PC-3 (cell line): ENCODE results near the gene CKS2. TPM values are rescaled to one million over a fixed set of nuclear protein-coding genes. Genes with fewer than 3 reads are reported as not detected.
"Not testable (repeated sequence)": the region's sequence is repeated elsewhere in the genome, so short reads cannot be mapped to it uniquely, and the experiment has no call there.

Source experiments
- ATAC-seq: fragments of 200-7000 bp; cut with Tn5 transposase; 2 replicates; pipeline ENCODE4 v1.9.1; 2020; ENCODE audit warnings: mild to moderate bottlenecking, moderate library complexity
- BruUV-seq: library from RNA; stranded (reverse); fragments of 400-500 nt; replicated peaks from 2 replicates; lab custom pipeline; 2021; lab: Mats Ljungman, UMichigan
- CTCF ChIA-PET: fragments of 300-600 bp; sonication (Branson Sonifier 250); formaldehyde crosslinking; loops from one replicate; lab custom pipeline; 2022; ENCODE audit warnings: antibody characterized with exemption; lab: Charles Lee
- POLR2A ChIA-PET: fragments of 300-600 bp; sonication (Branson Sonifier 250); formaldehyde crosslinking; loops from one replicate; lab custom pipeline; 2022; ENCODE audit warnings: antibody characterized with exemption; ENCODE audit not compliant: unreplicated experiment; lab: Charles Lee
- DNase-seq: peaks from one replicate; pipeline ENCODE4 v3.0.0-alpha.2; 2015
- H2AFZ ChIP-seq: fragments of 300-600 bp; sonication (generic); 2 replicates; pipeline ENCODE4 v1.6.0; 2016; ENCODE audit warnings: antibody characterized with exemption, low read length
- H3F3A ChIP-seq: fragments of 300-600 bp; sonication (generic); one replicate; pipeline ENCODE4 v1.6.0; 2017; ENCODE audit warnings: antibody characterized with exemption, low read length, control low read depth, mild to moderate bottlenecking; ENCODE audit not compliant: unreplicated experiment
- H3K27ac ChIP-seq: fragments of 300-600 bp; sonication (generic); 2 replicates; pipeline ENCODE4 v1.5.1; 2016; ENCODE audit warnings: mild to moderate bottlenecking, low read length
- H3K27me3 ChIP-seq: fragments of 300-600 bp; sonication (generic); 2 replicates; pipeline ENCODE4 v1.6.1; 2016; ENCODE audit warnings: low read length, mixed read lengths
- H3K36me3 ChIP-seq: fragments of 300-600 bp; sonication (generic); 2 replicates; pipeline ENCODE4 v1.6.1; 2016; ENCODE audit warnings: low read depth, mixed run types, low read length, mixed read lengths
- H3K4me1 ChIP-seq: fragments of 300-600 bp; sonication (generic); 2 replicates; pipeline ENCODE4 v1.5.1; 2016; ENCODE audit warnings: low read length; ENCODE audit not compliant: insufficient read depth
- H3K4me2 ChIP-seq: fragments of 300-600 bp; sonication (generic); 2 replicates; pipeline ENCODE4 v1.6.0; 2016; ENCODE audit warnings: low read length
- H3K4me3 ChIP-seq: fragments of 300-600 bp; sonication (generic); 2 replicates; pipeline ENCODE4 v1.5.1; 2016; ENCODE audit warnings: mild to moderate bottlenecking, low read length, mixed read lengths
- H3K79me2 ChIP-seq: fragments of 300-600 bp; sonication (generic); 2 replicates; pipeline ENCODE4 v1.6.1; 2017; ENCODE audit warnings: low read length, mixed read lengths
- H3K9ac ChIP-seq: fragments of 300-600 bp; sonication (generic); 2 replicates; pipeline ENCODE4 v1.6.0; 2016; ENCODE audit warnings: mild to moderate bottlenecking, low read length
- H3K9me2 ChIP-seq: fragments of 300-600 bp; sonication (generic); replicated peaks from 2 replicates; pipeline ENCODE4 v1.6.1; 2016; ENCODE audit warnings: mixed run types, low read length, mixed read lengths
- H3K9me3 ChIP-seq: fragments of 300-600 bp; sonication (generic); 2 replicates; pipeline ENCODE4 v1.6.1; 2016; ENCODE audit warnings: low read length, mixed read lengths
- H4K20me1 ChIP-seq: fragments of 300-600 bp; sonication (generic); 2 replicates; pipeline ENCODE4 v1.6.1; 2016; ENCODE audit warnings: low read length, mixed read lengths
- CTCF ChIP-seq: fragments of 300-600 bp; sonication (generic); conservative IDR thresholded peaks from 2 replicates; pipeline ENCODE4 v1.5.1; 2017; ENCODE audit warnings: antibody characterized with exemption, low read depth, mild to moderate bottlenecking, low read length
- EZH2 ChIP-seq: fragments of 300-600 bp; sonication (generic); IDR thresholded peaks from one replicate; pipeline ENCODE4 v1.6.1; 2017; ENCODE audit warnings: antibody characterized with exemption, mild to moderate bottlenecking, low read length; ENCODE audit not compliant: unreplicated experiment
- EZH2phosphoT487 ChIP-seq: fragments of 300-600 bp; sonication (generic); IDR thresholded peaks from 2 replicates; pipeline ENCODE4 v1.6.1; 2018; ENCODE audit warnings: mild to moderate bottlenecking, antibody characterized with exemption, low read length, borderline replicate concordance
- intact Hi-C: fragments of 100-400 bp; cut with micrococcal nuclease; formaldehyde crosslinking; loops from 2 replicates; pipeline ENCODE4 v1.9.0; 2023
- total RNA-seq: library from RNA; depleted of rRNA; stranded (reverse); fragments of >200 nt; gene quantifications from 2 replicates; pipeline ENCODE4 v1.2.3, GENCODE V29; 2014

Gene CKS2
- total RNA-seq, 1 experiment from 2014 or later, result 147 TPM

DNA sequence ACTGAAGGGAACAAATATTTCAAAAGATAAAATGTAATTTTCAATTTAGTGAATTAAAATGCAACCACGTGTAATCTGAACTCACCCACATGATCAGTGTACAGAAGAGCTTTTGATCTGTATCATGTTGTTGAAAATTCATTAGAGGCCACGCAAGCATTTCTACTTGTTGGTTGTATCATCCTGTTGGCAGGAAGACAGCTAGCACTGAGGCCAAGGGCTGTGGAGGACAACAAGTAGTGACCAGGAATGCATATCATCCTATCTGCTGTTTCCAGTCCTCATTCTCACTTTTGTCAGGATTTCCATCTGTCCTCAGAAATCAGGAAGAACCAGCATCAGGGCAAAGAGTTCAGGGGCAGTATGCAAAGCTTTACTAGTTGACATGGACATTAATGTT, 29.9 kb upstream of the CKS2 start:
- no peaks in the 10 kb centered on the region for H3K9me3 ChIP-seq
- intact Hi-C loops, result no loop called here
- BruUV-seq, result no TSS peak
- DNase-seq (no peak), ATAC-seq (no peak)
- no peaks in the 10 kb centered on the region for H3K36me3 ChIP-seq
- no peaks in the 10 kb centered on the region for H3K9me2 ChIP-seq
- CTCF ChIA-PET, result no interaction called here
- no peak overlapping the region for H2AFZ ChIP-seq
- H3K9ac ChIP-seq, result no peak overlapping the region
- H3F3A ChIP-seq, result no peaks in the 10 kb centered on the region
- no peak overlapping the region for H3K4me2 ChIP-seq
- H4K20me1 ChIP-seq, result no peaks in the 10 kb centered on the region
- POLR2A ChIA-PET, result no interaction called here
- H3K4me3 ChIP-seq, result no peak overlapping the region
- H3K27ac ChIP-seq, result no peak overlapping the region
- H3K27me3 ChIP-seq, result no peaks in the 10 kb centered on the region
- H3K4me1 ChIP-seq, result no peaks in the 10 kb centered on the region
- TF ChIP-seq EZH2, result no peak
- no peak for TF ChIP-seq CTCF
- no peak for TF ChIP-seq EZH2phosphoT487
- H3K79me2 ChIP-seq, result no peaks in the 10 kb centered on the region

- intact Hi-C loops, H3K4me1 ChIP-seq, H3K79me2 ChIP-seq, H3K27ac ChIP-seq, H4K20me1 ChIP-seq, H3K4me2 ChIP-seq, ATAC-seq, H3F3A ChIP-seq, POLR2A ChIA-PET, H2AFZ ChIP-seq, H3K4me3 ChIP-seq, H3K9me2 ChIP-seq, H3K36me3 ChIP-seq, DNase-seq, H3K27me3 ChIP-seq, H3K9me3 ChIP-seq, H3K9ac ChIP-seq, BruUV-seq, CTCF ChIA-PET: not testable (repeated sequence)
Measured at GRCh38 chr9:89282248-89282968, 28.6 kb upstream of the CKS2 start.

DNA sequence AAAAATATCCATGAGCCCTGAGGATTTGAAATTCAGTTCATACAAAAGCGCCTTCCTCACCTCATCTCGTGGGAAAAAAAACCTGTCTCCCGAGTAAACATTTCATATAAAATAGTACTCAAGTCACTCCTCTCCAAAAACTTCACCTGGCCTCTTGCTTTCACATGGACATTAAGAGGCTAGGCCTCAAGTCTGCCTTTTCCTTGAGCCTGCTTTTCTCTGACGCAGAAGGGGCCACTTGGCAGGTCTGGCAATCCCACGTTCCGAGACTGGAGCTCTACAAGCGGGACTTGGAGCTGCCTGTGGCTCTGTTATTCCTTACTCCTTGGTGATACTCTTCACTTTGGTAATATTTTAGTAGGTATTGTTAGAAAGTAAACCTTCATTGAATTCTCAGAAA, 26.9 kb upstream of the CKS2 start:
- no peak overlapping the region for H3K9ac ChIP-seq
- ChIA-PET CTCF (no interaction called here), POLR2A (no interaction called here)
- DNase-seq, result no peak
- no peaks in the 10 kb centered on the region for H4K20me1 ChIP-seq
- no peak overlapping the region for H2AFZ ChIP-seq
- H3K9me2 ChIP-seq, result no peaks in the 10 kb centered on the region
- H3K4me1 ChIP-seq, result no peaks in the 10 kb centered on the region
- BruUV-seq, result no TSS peak
- H3K36me3 ChIP-seq, result no peaks in the 10 kb centered on the region
- no peak overlapping the region for H3K4me2 ChIP-seq
- H3F3A ChIP-seq, result no peaks in the 10 kb centered on the region
- H3K4me3 ChIP-seq, result no peak overlapping the region
- H3K79me2 ChIP-seq, result no peaks in the 10 kb centered on the region
- intact Hi-C loops, result no loop called here
- no peak for TF ChIP-seq EZH2
- no peak for TF ChIP-seq EZH2phosphoT487
- no peak for TF ChIP-seq CTCF
- H3K9me3 ChIP-seq, result no peaks in the 10 kb centered on the region
- no peak for ATAC-seq
- H3K27me3 ChIP-seq, result no peaks in the 10 kb centered on the region
- no peak overlapping the region for H3K27ac ChIP-seq
